DMS114 treated with DMSO at 0.1 percent for 48 hours (cell line): Measurements from ENCODE around the gene OR2A7.
"Not testable (repeated sequence)": the region's sequence is repeated elsewhere in the genome, so short reads cannot be mapped to it uniquely, and the experiment has no call there.

ENCODE experiments used
- DNase-seq: peaks from one replicate; lab custom pipeline; 2025; ENCODE audit not compliant: unreplicated experiment; lab: John Stamatoyannopoulos, UW

Gene OR2A7

GRCh38 chr7:144264692-144265091 lies at the start of gene OR2A7:
TSS of gene OR2A7 (minus strand) at chr7:144264792. CDS start at chr7:144259628, 5,164 bp downstream.
- not testable (repeated sequence) for DNase-seq

- DNase-seq, result not testable (repeated sequence)
Measured at GRCh38 chr7:144311872-144312469, 47.4 kb upstream of the OR2A7 start, which contains the start of gene OR2A1. TSS of gene OR2A1 (plus strand) at chr7:144312419. CDS start at chr7:144318125, 5,706 bp downstream.

GRCh38 chr7:144311218-144311617 lies 46.6 kb upstream of the OR2A7 start:
- not testable (repeated sequence) for DNase-seq

GRCh38 chr7:144309702-144310101 lies 45.1 kb upstream of the OR2A7 start:
- not testable (repeated sequence) for DNase-seq

GRCh38 chr7:144305156-144305555 lies 40.6 kb upstream of the OR2A7 start:
- DNase-seq, result not testable (repeated sequence)

- not testable (repeated sequence) for DNase-seq
Measured at GRCh38 chr7:144303607-144304006, 39.0 kb upstream of the OR2A7 start.

GRCh38 chr7:144302578-144303303 lies 38.1 kb upstream of the OR2A7 start:
- DNase-seq, result not testable (repeated sequence)

- not testable (repeated sequence) for DNase-seq
Measured at GRCh38 chr7:144293794-144294499, 29.4 kb upstream of the OR2A7 start.

GRCh38 chr7:144292384-144293161 lies 28.0 kb upstream of the OR2A7 start:
- not testable (repeated sequence) for DNase-seq

GRCh38 chr7:144291607-144292006 lies 27.0 kb upstream of the OR2A7 start:
- DNase-seq, result not testable (repeated sequence)

- DNase-seq, result not testable (repeated sequence)
Measured at GRCh38 chr7:144287171-144287784, 22.7 kb upstream of the OR2A7 start.

GRCh38 chr7:144283716-144284115 lies 19.1 kb upstream of the OR2A7 start:
- not testable (repeated sequence) for DNase-seq

- DNase-seq, result not testable (repeated sequence)
Measured at GRCh38 chr7:144282490-144282889, 17.9 kb upstream of the OR2A7 start.

- DNase-seq, result not testable (repeated sequence)
Measured at GRCh38 chr7:144281981-144282380, 17.4 kb upstream of the OR2A7 start.

GRCh38 chr7:144280010-144280409 lies 15.4 kb upstream of the OR2A7 start:
- DNase-seq, result not testable (repeated sequence)

GRCh38 chr7:144275281-144275680 lies 10.7 kb upstream of the OR2A7 start:
- DNase-seq, result not testable (repeated sequence)

GRCh38 chr7:144269188-144269587 lies 4.6 kb upstream of the OR2A7 start, which contains the start of gene CTAGE8:
TSS of gene CTAGE8 (minus strand) at chr7:144269288. CDS start at chr7:144269250, 38 bp downstream.
- DNase-seq, result not testable (repeated sequence)

- not testable (repeated sequence) for DNase-seq
Measured at GRCh38 chr7:144262128-144262527, 2.5 kb downstream of the OR2A7 start.

GRCh38 chr7:144259067-144259466 lies 5.5 kb downstream of the OR2A7 start:
- not testable (repeated sequence) for DNase-seq

- no peak for DNase-seq
Measured at GRCh38 chr7:144256112-144256511, 8.5 kb downstream of the OR2A7 start.
